ENCODE measurements around the gene PLEKHB1. TPM values are rescaled to one million over a fixed set of nuclear protein-coding genes. Genes with fewer than 3 reads are reported as not detected.

Gene PLEKHB1
- total and polyA plus RNA-seq, 4 donors = 0.75 to 1.4 (median 1.1) TPM

GRCh38 chr11:73629907-73630306 is 16.5 kb upstream of the PLEKHB1 start:
- no peak overlapping the region for H3K9ac ChIP-seq (ENCODE audit: low read depth in 1 of 2, low read length in 2 of 2)
- no peak overlapping the region for H3K4me3 ChIP-seq (ENCODE audit: low read depth in 1 of 3, low read length in 3 of 3)
- H3K27me3 ChIP-seq (ENCODE audit: control insufficient read depth in 4 of 4, insufficient read depth in 4 of 4, low read length in 3 of 4) = no peaks in the 10 kb centered on the region
- no peak overlapping the region for H3K27ac ChIP-seq (ENCODE audit: low read depth in 1 of 2, low read length in 2 of 2)
- DNase-seq (ENCODE audit: low spot score) = no peak
- no peaks in the 10 kb centered on the region for H3K36me3 ChIP-seq (ENCODE audit: control insufficient read depth in 4 of 4, insufficient read depth in 3 of 4, low read depth in 1 of 4, low read length in 3 of 4)
- WGBS = 86% methylated on average over 7 of the region's 7 CpGs
- no peaks in the 10 kb centered on the region for H3K9me3 ChIP-seq (ENCODE audit: control insufficient read depth in 4 of 4, low read length in 3 of 4)
- no peak for TF ChIP-seq SP1 (IDR thresholded peaks at IDR 0.05)
- TF ChIP-seq, protein P1, sequence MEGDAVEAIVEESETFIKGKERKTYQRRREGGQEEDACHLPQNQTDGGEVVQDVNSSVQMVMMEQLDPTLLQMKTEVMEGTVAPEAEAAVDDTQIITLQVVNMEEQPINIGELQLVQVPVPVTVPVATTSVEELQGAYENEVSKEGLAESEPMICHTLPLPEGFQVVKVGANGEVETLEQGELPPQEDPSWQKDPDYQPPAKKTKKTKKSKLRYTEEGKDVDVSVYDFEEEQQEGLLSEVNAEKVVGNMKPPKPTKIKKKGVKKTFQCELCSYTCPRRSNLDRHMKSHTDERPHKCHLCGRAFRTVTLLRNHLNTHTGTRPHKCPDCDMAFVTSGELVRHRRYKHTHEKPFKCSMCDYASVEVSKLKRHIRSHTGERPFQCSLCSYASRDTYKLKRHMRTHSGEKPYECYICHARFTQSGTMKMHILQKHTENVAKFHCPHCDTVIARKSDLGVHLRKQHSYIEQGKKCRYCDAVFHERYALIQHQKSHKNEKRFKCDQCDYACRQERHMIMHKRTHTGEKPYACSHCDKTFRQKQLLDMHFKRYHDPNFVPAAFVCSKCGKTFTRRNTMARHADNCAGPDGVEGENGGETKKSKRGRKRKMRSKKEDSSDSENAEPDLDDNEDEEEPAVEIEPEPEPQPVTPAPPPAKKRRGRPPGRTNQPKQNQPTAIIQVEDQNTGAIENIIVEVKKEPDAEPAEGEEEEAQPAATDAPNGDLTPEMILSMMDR (IDR thresholded peaks at IDR 0.05; ENCODE audit: low read depth, low read length, missing input control) = no peak
- TF ChIP-seq ATF3 (IDR thresholded peaks at IDR 0.05) = no peak
- no peak for TF ChIP-seq NR2F2 (IDR thresholded peaks at IDR 0.05)
- TF ChIP-seq REST (IDR thresholded peaks at IDR 0.05) = no peak
- TF ChIP-seq RXRA (IDR thresholded peaks at IDR 0.05) = no peak
- TF ChIP-seq EGR1 (IDR thresholded peaks at IDR 0.05; ENCODE audit: low read depth in 2 of 2) = no peak
- TF ChIP-seq, protein P2, sequence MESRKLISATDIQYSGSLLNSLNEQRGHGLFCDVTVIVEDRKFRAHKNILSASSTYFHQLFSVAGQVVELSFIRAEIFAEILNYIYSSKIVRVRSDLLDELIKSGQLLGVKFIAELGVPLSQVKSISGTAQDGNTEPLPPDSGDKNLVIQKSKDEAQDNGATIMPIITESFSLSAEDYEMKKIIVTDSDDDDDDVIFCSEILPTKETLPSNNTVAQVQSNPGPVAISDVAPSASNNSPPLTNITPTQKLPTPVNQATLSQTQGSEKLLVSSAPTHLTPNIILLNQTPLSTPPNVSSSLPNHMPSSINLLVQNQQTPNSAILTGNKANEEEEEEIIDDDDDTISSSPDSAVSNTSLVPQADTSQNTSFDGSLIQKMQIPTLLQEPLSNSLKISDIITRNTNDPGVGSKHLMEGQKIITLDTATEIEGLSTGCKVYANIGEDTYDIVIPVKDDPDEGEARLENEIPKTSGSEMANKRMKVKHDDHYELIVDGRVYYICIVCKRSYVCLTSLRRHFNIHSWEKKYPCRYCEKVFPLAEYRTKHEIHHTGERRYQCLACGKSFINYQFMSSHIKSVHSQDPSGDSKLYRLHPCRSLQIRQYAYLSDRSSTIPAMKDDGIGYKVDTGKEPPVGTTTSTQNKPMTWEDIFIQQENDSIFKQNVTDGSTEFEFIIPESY (IDR thresholded peaks at IDR 0.05) = no peak
- TF ChIP-seq FOXA1 (IDR thresholded peaks at IDR 0.05) = no peak
- no peak for TF ChIP-seq YY1 (IDR thresholded peaks at IDR 0.05)
- TF ChIP-seq JUND (IDR thresholded peaks at IDR 0.05) = no peak
- TF ChIP-seq RAD21 (IDR thresholded peaks at IDR 0.05) = no peak
- H3K4me1 ChIP-seq (ENCODE audit: control insufficient read depth in 4 of 4, insufficient read depth in 4 of 4, low read length in 3 of 4) = peaks cover 0 to 3% (median 0%) of the 10 kb centered on the region in 4 donors

DNA sequence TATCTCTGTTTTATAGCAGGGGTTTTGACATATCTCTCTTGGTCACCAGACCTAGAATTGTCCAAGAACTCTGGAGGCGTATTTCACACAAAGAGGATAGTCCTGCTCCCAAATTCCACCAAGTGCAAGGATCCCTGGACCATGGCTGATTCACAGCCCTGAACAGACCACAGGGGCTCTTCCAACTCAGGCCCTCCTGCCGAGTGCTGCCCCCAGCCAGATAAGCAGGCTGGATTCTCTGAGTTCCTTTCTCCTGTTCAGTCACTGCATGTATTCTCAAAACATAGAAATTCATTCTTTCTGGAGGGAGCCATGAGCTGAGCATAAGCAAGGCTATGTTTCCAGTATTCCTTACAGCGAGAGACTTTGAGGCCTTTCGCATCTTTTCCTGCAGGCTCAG is 13.4 kb upstream of the PLEKHB1 start:
- WGBS = 98% methylated on average over 4 of the region's 4 CpGs
- Histone ChIP-seq H3K27ac (ENCODE audit: low read depth in 1 of 2, low read length in 2 of 2) (no peak overlapping the region), H3K4me1 (ENCODE audit: control insufficient read depth in 4 of 4, insufficient read depth in 4 of 4, low read length in 3 of 4) (no peaks in the 10 kb centered on the region), H3K9ac (ENCODE audit: low read depth in 1 of 2, low read length in 2 of 2) (no peak overlapping the region), H3K27me3 (ENCODE audit: control insufficient read depth in 4 of 4, insufficient read depth in 4 of 4, low read length in 3 of 4) (no peaks in the 10 kb centered on the region), H3K4me3 (ENCODE audit: low read depth in 1 of 3, low read length in 3 of 3) (no peak overlapping the region), H3K36me3 (ENCODE audit: control insufficient read depth in 4 of 4, insufficient read depth in 3 of 4, low read depth in 1 of 4, low read length in 3 of 4) (no peaks in the 10 kb centered on the region), H3K9me3 (ENCODE audit: control insufficient read depth in 4 of 4, low read length in 3 of 4) (no peaks in the 10 kb centered on the region)
- DNase-seq (ENCODE audit: low spot score) = no peak
- TF ChIP-seq TAF1 (conservative IDR thresholded peaks at IDR 0.05) (no peak), EGR1 (IDR thresholded peaks at IDR 0.05; ENCODE audit: low read depth in 2 of 2) (no peak), FOXA1 (IDR thresholded peaks at IDR 0.05) (no peak), JUND (IDR thresholded peaks at IDR 0.05) (no peak), YY1 (IDR thresholded peaks at IDR 0.05) (no peak), REST (IDR thresholded peaks at IDR 0.05) (no peak), GABPA (IDR thresholded peaks at IDR 0.05 in 1 of 2, conservative IDR thresholded peaks at IDR 0.05 in 1 of 2) (no peak), RXRA (IDR thresholded peaks at IDR 0.05) (no peak)
- TF ChIP-seq, protein P3, sequence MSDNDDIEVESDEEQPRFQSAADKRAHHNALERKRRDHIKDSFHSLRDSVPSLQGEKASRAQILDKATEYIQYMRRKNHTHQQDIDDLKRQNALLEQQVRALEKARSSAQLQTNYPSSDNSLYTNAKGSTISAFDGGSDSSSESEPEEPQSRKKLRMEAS (IDR thresholded peaks at IDR 0.05) = no peak
